Measurements from ENCODE around the gene SLC1A4. TPM values are rescaled to one million over a fixed set of nuclear protein-coding genes. Genes with fewer than 3 reads are reported as not detected.
A peak's percentile ranks its signal among the peaks of the same experiment; 100 is the strongest.

SLC1A4 gene
- polyA plus RNA-seq, 1 donor: 6.1 TPM

DNA sequence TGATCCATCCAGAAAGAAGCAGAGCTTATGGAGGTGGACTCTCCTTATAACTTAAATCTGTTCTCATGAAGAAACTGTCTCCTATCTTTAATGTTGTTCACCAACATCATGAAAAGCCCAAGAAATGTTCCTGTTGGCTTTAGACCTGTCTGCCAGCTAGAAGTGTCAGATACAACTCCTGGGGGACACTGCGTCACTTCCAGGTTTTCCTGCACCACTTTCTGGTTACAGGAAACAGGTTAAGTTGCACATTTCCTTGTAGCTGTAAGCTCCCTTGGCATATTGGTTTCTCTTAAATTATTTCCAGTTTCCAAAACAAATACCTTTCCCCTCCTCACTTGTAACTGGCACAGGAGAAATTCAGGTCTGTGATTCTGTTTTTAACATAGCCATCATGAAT, 69.9 kb downstream of the SLC1A4 start:
- peaks cover 10% of the 10 kb centered on the region for H3K4me1 ChIP-seq (ENCODE audit: control insufficient read depth, insufficient read depth, low read length)
- H3K36me3 ChIP-seq (ENCODE audit: control insufficient read depth, insufficient read depth, low read length): no peaks in the 10 kb centered on the region
- H3K27ac ChIP-seq (ENCODE audit: low read length): no peak overlapping the region
- no CpG with 5 or more reads among the region's 1 CpG for WGBS (ENCODE audit: insufficient coverage, low lambda C conversion rate)
- H3K9me3 ChIP-seq (ENCODE audit: control insufficient read depth, low read depth, low read length): no peaks in the 10 kb centered on the region
- no peak for DNase-seq
- H3K27me3 ChIP-seq (ENCODE audit: control insufficient read depth, insufficient read depth, low read length): no peaks in the 10 kb centered on the region
- H3K4me3 ChIP-seq (ENCODE audit: low read length): no peak overlapping the region

DNA sequence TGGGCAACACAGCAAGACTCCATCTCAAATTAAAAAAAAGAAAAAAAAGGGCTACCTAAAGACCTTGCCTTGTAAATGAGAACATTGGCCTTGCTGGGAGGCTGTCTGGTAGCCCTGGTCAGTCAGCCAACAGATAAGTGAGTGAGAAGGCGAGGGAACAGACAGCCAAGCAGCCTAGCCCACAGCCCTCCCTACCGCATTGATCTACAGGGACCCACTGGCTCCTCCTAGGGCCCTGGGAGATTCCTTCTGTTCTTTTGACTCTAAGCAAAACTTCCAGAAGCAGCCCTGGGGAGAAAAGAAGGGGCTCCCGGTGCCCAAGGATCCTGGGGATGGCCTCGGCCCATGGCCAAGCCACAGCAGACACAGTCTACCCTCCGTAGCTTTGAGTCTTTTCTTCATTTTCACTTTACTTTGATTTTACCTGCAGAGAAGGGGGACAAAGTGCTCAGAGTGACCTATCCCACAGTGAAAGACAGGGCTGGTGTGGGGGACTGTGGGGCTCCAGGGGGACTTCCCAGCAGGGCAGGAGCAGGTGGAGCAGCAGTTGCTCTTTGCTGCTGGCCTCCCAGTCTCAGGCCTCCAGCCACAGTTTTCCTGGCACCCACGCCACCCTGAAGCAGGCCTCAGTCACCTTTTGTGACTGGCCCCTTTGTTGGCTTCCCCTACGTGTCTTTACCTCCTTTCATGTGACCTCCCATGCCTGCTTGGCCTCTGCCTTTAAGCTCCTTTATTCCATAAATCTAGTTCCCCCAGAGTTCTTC, 72.1 kb downstream of the SLC1A4 start:
- Histone ChIP-seq H3K27me3 (ENCODE audit: control insufficient read depth, insufficient read depth, low read length) (no peaks in the 10 kb centered on the region), H3K36me3 (ENCODE audit: control insufficient read depth, insufficient read depth, low read length) (no peaks in the 10 kb centered on the region), H3K4me3 (ENCODE audit: low read length) (no peak overlapping the region), H3K27ac (ENCODE audit: low read length) (no peak overlapping the region), H3K9me3 (ENCODE audit: control insufficient read depth, low read depth, low read length) (no peaks in the 10 kb centered on the region), H3K4me1 (ENCODE audit: control insufficient read depth, insufficient read depth, low read length) (peaks cover 7% of the 10 kb centered on the region)
- no peak for DNase-seq
- WGBS (ENCODE audit: insufficient coverage, low lambda C conversion rate): no CpG with 5 or more reads among the region's 7 CpGs

DNA sequence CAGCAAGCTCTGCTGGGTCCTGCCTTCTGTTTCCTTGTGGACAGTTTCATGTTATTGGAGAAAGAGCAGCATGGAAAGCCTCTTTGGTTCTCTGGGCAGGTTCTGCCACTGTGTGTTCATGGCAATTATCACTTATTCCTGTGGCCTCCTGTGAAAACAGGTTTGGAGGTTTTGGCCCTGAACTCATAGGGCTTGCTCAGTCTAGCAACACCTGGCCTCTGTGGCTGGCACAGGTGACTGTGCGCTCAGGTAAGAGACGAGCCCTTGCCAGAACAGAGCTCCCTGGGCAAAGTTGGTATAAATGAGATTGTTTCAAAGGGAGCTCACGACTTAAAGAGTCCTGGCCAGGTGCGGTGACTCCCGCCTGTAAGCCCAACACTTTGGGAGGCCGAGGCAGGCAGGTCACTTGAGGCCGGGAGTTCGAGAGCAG, 72.7 kb downstream of the SLC1A4 start:
- no peaks in the 10 kb centered on the region for H3K9me3 ChIP-seq (ENCODE audit: control insufficient read depth, low read depth, low read length)
- no peaks in the 10 kb centered on the region for H3K36me3 ChIP-seq (ENCODE audit: control insufficient read depth, insufficient read depth, low read length)
- H3K4me1 ChIP-seq (ENCODE audit: control insufficient read depth, insufficient read depth, low read length): peaks cover 7% of the 10 kb centered on the region
- no peak overlapping the region for H3K4me3 ChIP-seq (ENCODE audit: low read length)
- no CpG with 5 or more reads among the region's 8 CpGs for WGBS (ENCODE audit: insufficient coverage, low lambda C conversion rate)
- no peaks in the 10 kb centered on the region for H3K27me3 ChIP-seq (ENCODE audit: control insufficient read depth, insufficient read depth, low read length)
- H3K27ac ChIP-seq (ENCODE audit: low read length): no peak overlapping the region
- DNase-seq: no peak

DNA sequence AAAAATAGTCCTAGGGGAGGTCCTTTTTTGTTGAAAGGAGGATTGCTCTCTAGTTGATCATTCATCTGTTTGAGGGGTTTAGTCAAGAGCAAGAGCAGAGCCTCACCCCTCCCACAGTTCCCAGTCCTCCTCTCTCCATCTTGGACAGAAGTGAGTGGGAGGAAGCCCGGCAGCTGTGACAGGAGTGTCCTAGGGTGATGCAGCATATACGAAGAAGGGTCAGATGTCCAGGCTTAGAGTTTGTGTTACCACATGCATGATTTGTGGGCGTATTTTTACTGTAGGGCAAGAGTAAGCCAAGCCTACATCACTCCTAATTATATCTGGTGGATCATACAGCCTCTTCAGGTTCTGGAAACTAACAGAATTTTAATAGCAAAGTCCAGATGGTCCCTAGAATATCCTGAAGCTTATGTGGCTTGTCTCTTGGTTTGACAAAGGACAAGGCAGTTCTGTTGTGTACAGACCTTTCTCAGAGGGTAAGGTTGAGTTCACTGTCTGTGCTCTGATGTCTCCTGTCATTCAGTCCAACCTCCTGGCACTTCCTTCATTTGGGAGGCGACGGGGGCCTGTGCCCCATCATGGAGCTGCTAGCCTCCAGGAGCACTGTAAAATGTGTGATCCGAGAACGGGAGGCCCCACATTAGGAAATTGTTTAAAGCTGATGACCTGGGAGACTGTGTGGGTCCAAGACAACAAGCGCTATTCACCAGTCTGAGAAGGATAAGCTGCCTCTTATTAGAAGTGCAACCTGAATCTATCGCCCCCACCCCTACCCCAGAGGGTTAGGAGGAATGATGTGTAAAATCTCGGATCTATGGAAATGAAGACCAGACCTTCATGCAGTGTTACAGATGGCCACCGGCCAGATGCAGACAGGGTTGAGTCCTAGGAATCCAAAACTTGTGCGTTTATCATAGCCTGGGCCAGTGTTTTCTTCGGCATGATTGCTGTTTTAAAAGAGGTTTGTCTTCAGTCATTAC, 73.9 kb downstream of the SLC1A4 start:
- Histone ChIP-seq H3K4me3 (ENCODE audit: low read length) (no peak overlapping the region), H3K4me1 (ENCODE audit: control insufficient read depth, insufficient read depth, low read length) (peaks cover 3% of the 10 kb centered on the region), H3K27ac (ENCODE audit: low read length) (no peak overlapping the region), H3K36me3 (ENCODE audit: control insufficient read depth, insufficient read depth, low read length) (no peaks in the 10 kb centered on the region), H3K27me3 (ENCODE audit: control insufficient read depth, insufficient read depth, low read length) (no peaks in the 10 kb centered on the region), H3K9me3 (ENCODE audit: control insufficient read depth, low read depth, low read length) (no peaks in the 10 kb centered on the region)
- 83% methylated on average over 1 of the region's 13 CpGs for WGBS (ENCODE audit: insufficient coverage, low lambda C conversion rate)
- no peak for DNase-seq

DNA sequence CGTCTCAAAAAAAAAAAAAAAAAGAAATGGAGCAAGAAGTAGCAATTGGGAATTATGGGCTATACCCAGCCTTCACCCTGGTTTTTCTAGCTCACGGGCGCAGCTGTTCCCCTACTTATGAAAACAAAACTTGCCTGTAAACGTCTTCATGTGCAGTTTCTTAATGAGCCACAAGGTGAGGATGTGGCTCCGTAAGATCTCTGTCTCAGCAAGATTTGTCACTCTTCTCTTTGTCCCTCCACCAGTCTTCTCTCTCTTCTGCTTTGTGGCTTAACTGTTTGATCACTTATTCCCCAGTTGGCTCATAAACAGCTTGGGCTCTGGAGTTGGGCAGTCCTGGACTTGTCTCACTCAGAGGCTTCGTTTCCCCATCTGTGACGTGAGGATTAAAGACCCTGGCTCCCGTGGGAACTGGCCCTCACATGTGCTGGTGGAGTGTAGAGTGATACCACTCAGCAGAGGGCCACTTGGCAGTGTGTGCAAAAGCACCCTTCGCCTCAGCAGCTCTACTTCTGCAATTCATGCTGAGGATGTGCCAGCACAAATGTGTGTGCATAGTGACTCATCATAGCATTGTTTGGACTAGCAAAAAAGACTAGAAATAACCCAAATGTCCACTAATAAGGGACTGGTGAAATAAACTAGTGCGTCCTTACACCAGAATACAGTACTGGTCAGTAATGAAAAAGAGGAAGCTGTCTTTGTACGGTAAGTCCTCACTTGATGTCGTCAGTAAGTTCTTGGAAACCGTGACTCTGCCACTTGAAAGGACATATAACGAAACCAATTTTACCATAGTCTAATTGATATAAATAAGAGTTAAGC, 75.7 kb downstream of the SLC1A4 start:
- WGBS (ENCODE audit: insufficient coverage, low lambda C conversion rate): no CpG with 5 or more reads among the region's 14 CpGs
- no peaks in the 10 kb centered on the region for H3K36me3 ChIP-seq (ENCODE audit: control insufficient read depth, insufficient read depth, low read length)
- no peak overlapping the region for H3K4me3 ChIP-seq (ENCODE audit: low read length)
- H3K27me3 ChIP-seq (ENCODE audit: control insufficient read depth, insufficient read depth, low read length): no peaks in the 10 kb centered on the region
- peak; percentile 37 to 53 for DNase-seq
- H3K4me1 ChIP-seq (ENCODE audit: control insufficient read depth, insufficient read depth, low read length): peaks cover 14% of the 10 kb centered on the region
- no peaks in the 10 kb centered on the region for H3K9me3 ChIP-seq (ENCODE audit: control insufficient read depth, low read depth, low read length)
- H3K27ac ChIP-seq (ENCODE audit: low read length): no peak overlapping the region

DNA sequence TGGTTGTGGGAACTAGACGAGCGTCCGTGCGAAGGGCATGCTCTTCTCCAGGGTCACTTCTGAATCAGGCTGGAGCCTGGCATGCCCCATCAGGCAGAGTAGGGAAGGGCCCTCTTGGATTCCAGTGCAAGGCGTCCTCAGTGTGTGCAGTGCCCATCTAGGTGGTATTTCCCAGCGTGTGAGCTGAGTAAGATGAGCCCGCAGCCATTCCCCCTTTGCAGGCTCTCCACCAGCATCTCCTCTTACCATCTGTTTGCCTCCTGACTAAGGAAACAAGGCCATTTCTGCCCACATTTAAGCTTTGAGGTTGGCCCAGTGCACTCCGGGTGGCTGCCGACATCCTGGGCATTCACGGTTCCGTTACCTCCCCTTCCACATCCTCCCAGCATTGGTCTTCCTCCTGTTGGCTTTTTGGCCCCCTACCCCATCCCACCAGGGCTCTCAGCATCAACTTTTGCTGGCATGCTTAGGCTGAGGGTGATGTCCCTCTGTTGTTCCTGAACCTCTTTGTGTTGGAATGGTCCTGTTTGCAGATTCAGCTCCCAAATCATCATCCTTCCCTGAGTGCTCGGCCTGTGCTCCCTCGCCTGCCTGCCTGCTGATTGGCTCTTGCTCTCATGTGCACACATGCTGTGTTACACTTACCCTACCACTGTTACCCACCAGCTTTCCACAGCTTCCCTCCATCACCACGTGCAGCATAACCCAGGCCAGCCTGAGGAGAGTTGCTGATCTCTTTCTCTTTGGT, 78.8 kb downstream of the SLC1A4 start:
- Histone ChIP-seq H3K4me1 (ENCODE audit: control insufficient read depth, insufficient read depth, low read length) (peaks cover 28% of the 10 kb centered on the region), H3K27ac (ENCODE audit: low read length) (no peak overlapping the region), H3K36me3 (ENCODE audit: control insufficient read depth, insufficient read depth, low read length) (peaks cover 21% of the 10 kb centered on the region), H3K9me3 (ENCODE audit: control insufficient read depth, low read depth, low read length) (no peaks in the 10 kb centered on the region), H3K4me3 (ENCODE audit: low read length) (no peak overlapping the region), H3K27me3 (ENCODE audit: control insufficient read depth, insufficient read depth, low read length) (no peaks in the 10 kb centered on the region)
- 83% methylated on average over 2 of the region's 14 CpGs for WGBS (ENCODE audit: insufficient coverage, low lambda C conversion rate)
- no peak for DNase-seq

DNA sequence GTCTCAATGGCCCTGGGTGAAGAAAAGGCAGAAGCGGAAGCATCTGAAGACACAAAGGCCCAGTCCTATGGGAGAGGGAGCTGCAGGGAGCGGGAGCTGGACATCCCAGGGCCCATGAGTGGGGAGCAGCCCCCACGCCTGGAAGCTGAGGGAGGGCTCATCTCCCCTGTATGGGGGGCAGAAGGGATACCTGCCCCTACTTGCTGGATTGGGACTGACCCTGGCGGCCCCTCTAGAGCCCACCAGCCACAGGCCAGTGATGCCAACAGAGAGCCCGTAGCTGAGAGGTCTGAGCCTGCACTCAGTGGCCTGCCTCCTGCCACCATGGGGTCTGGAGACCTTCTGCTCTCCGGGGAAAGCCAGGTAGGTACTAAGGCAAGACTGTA, 80.2 kb downstream of the SLC1A4 start:
- no peak for DNase-seq
- no CpG with 5 or more reads among the region's 6 CpGs for WGBS (ENCODE audit: insufficient coverage, low lambda C conversion rate)
- H3K4me3 ChIP-seq (ENCODE audit: low read length): no peak overlapping the region
- no peaks in the 10 kb centered on the region for H3K27me3 ChIP-seq (ENCODE audit: control insufficient read depth, insufficient read depth, low read length)
- H3K9me3 ChIP-seq (ENCODE audit: control insufficient read depth, low read depth, low read length): no peaks in the 10 kb centered on the region
- peaks cover 35% of the 10 kb centered on the region for H3K36me3 ChIP-seq (ENCODE audit: control insufficient read depth, insufficient read depth, low read length)
- H3K27ac ChIP-seq (ENCODE audit: low read length): peak overlapping the region; percentile 76
- H3K4me1 ChIP-seq (ENCODE audit: control insufficient read depth, insufficient read depth, low read length): peaks cover 28% of the 10 kb centered on the region

DNA sequence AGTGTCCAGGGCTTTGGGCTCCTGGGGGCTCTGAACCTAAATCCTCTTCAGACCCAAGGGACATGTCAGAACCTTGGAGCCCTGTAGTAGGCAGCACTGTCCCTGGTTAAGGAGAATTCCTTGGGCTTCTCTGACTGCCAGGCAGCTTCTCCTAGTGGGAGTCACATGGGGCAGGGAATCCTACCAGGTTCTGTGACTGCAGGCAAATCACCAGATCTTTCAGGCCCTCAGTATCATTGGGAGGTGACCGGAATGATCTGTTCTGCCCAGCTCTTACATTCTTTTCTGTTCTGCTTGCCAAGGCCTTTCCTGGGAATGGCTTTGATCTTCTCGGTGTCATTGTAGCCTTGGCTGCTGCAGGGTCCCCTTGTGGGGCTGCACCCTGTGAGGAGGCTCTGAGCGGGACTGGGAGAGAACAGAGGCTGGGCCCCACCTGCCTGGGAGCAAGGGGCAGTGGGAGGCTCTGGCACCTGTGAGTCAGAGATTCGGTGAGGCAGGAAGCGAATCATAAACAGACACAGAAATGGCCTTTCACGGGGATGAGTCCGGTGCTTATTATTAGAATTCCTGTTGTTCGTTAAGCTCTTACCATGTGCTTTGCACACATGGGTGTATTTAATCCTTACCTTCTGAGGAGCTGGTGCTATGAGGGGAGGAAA, 81.1 kb downstream of the SLC1A4 start:
- peaks cover 25% of the 10 kb centered on the region for H3K4me1 ChIP-seq (ENCODE audit: control insufficient read depth, insufficient read depth, low read length)
- 40% methylated on average over 1 of the region's 8 CpGs for WGBS (ENCODE audit: insufficient coverage, low lambda C conversion rate)

DNA sequence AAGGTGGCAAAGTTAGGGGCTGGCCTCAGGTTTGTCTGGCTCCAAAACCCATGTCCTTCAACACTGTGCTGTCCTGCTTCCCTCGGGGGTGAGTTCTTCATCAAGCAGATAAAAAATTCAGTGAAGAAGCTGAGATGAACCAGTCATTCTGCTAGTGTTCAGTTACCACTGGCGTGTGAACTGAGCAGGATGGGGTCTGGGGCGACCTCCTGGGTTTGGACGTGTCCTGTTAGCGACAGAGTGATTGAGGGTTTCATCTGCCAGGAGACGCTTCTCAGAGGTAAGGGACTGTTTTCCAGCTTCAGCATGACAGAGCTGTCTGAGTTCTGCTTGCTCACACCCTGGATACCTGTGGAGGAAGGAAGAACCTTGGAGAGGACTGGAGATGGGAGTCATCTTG, 81.7 kb downstream of the SLC1A4 start:
- Histone ChIP-seq H3K27ac (ENCODE audit: low read length) (peak overlapping the region; percentile 76), H3K4me1 (ENCODE audit: control insufficient read depth, insufficient read depth, low read length) (peaks cover 29% of the 10 kb centered on the region)

More for the DNA sequence above, 81.1 kb downstream of the SLC1A4 start:
- Histone ChIP-seq H3K36me3 (ENCODE audit: control insufficient read depth, insufficient read depth, low read length) (peaks cover 43% of the 10 kb centered on the region), H3K27ac (ENCODE audit: low read length) (peak overlapping the region; percentile 76), H3K9me3 (ENCODE audit: control insufficient read depth, low read depth, low read length) (no peaks in the 10 kb centered on the region), H3K4me3 (ENCODE audit: low read length) (no peak overlapping the region), H3K27me3 (ENCODE audit: control insufficient read depth, insufficient read depth, low read length) (no peaks in the 10 kb centered on the region)
- peak; percentile 87 to 96 for DNase-seq

More for the DNA sequence above, 81.7 kb downstream of the SLC1A4 start:
- no peak for DNase-seq
- H3K9me3 ChIP-seq (ENCODE audit: control insufficient read depth, low read depth, low read length): no peaks in the 10 kb centered on the region
- no peak overlapping the region for H3K4me3 ChIP-seq (ENCODE audit: low read length)
- no peaks in the 10 kb centered on the region for H3K27me3 ChIP-seq (ENCODE audit: control insufficient read depth, insufficient read depth, low read length)
- H3K36me3 ChIP-seq (ENCODE audit: control insufficient read depth, insufficient read depth, low read length): peaks cover 45% of the 10 kb centered on the region
- WGBS (ENCODE audit: insufficient coverage, low lambda C conversion rate): no CpG with 5 or more reads among the region's 6 CpGs
